GM19467 (cell line): ENCODE data around the gene PALM.
"Not testable (repeated sequence)": the region's sequence is repeated elsewhere in the genome, so short reads cannot be mapped to it uniquely, and the experiment has no call there.

ENCODE experiments used
- ATAC-seq: cut with Tn5 transposase; IDR thresholded peaks from one replicate; pipeline ENCODE4 v1.9.1; 2021; ENCODE audit warnings: mild to moderate bottlenecking, moderate library complexity; ENCODE audit not compliant: unreplicated experiment

Gene PALM

GRCh38 chr19:678791-679388 is 29.8 kb upstream of the PALM start:
- ATAC-seq: no peak

GRCh38 chr19:679418-680286 is 29.1 kb upstream of the PALM start:
- peak; percentile 11 for ATAC-seq

- ATAC-seq: peak; percentile 67
Measured at GRCh38 chr19:680287-681028, 28.3 kb upstream of the PALM start.

- ATAC-seq: no peak
Measured at GRCh38 chr19:681029-682019, 27.4 kb upstream of the PALM start.

- ATAC-seq: no peak
Measured at GRCh38 chr19:682678-683320, 25.9 kb upstream of the PALM start.

- no peak for ATAC-seq
Measured at GRCh38 chr19:685454-685931, 23.2 kb upstream of the PALM start.

GRCh38 chr19:686589-687297 is 22.0 kb upstream of the PALM start:
- ATAC-seq: no peak

GRCh38 chr19:687569-688166 is 21.1 kb upstream of the PALM start:
- no peak for ATAC-seq

- no peak for ATAC-seq
Measured at GRCh38 chr19:688214-688613, 20.5 kb upstream of the PALM start.

- ATAC-seq: no peak
Measured at GRCh38 chr19:688992-689391, 19.7 kb upstream of the PALM start.

GRCh38 chr19:690203-690602 is 18.5 kb upstream of the PALM start:
- ATAC-seq: no peak

GRCh38 chr19:694481-695351 is 14.0 kb upstream of the PALM start:
- ATAC-seq: no peak

- no peak for ATAC-seq
Measured at GRCh38 chr19:695352-695949, 13.3 kb upstream of the PALM start, which contains the start of gene PRSS57. TSS of gene PRSS57 (minus strand) at chr19:695452. CDS start at chr19:695430, 22 bp downstream.

GRCh38 chr19:698529-698928 is 10.2 kb upstream of the PALM start:
- ATAC-seq: not testable (repeated sequence)

- ATAC-seq: not testable (repeated sequence)
Measured at GRCh38 chr19:699885-700284, 8.8 kb upstream of the PALM start.

GRCh38 chr19:702847-703246 is 5.9 kb upstream of the PALM start:
- ATAC-seq: not testable (repeated sequence)

GRCh38 chr19:703329-703650 is 5.4 kb upstream of the PALM start:
- ATAC-seq: no peak
